ENCODE data around the gene TMEM225B.

- TF ChIP-seq CTCF (conservative IDR thresholded peaks at IDR 0.05; ENCODE audit: low read depth, low read length): no peak
- no peak for TF ChIP-seq EZH2 (IDR thresholded peaks at IDR 0.05; ENCODE audit: low read length, unreplicated experiment)
- no peak for TF ChIP-seq EZH2phosphoT487 (IDR thresholded peaks at IDR 0.05; ENCODE audit: borderline replicate concordance, low read length)
Observed at GRCh38 chr7:99638731-99639130, 40.7 kb downstream of the TMEM225B start.

All from PC-3 (cell line).